ENCODE data around the gene MYH14.

GRCh38 chr19:50275577-50276368 lies 72.4 kb downstream of the MYH14 start:
- TF ChIP-seq POLR2AphosphoS5 (IDR thresholded peaks at IDR 0.05; ENCODE audit: low read depth, low read length) (no peak), USF2 (IDR thresholded peaks at IDR 0.05; ENCODE audit: borderline replicate concordance, low read depth, low read length) (no peak), JUND (IDR thresholded peaks at IDR 0.05) (no peak), CTCF (IDR thresholded peaks at IDR 0.05) (no peak), GATA2 (CRISPR knock-in tag; IDR thresholded peaks at IDR 0.05) (no peak), REST (IDR thresholded peaks at IDR 0.05; ENCODE audit: low read depth, low read length) (no peak), TCF12 (IDR thresholded peaks at IDR 0.05) (no peak), EZH2phosphoT487 (IDR thresholded peaks at IDR 0.05; ENCODE audit: borderline replicate concordance, low read depth) (no peak), FOXJ3 (CRISPR knock-in tag; IDR thresholded peaks at IDR 0.05) (no peak), RAD21 (IDR thresholded peaks at IDR 0.05; ENCODE audit: low read length) (no peak), MXI1 (IDR thresholded peaks at IDR 0.05; ENCODE audit: low read depth, low read length) (no peak)

Measured in SK-N-SH (cell line).